H1 (cell line): Measurements from ENCODE around the gene NDUFS4.

Experiments
- BRCA1 ChIP-seq: IDR thresholded peaks from 2 replicates; pipeline ENCODE4 v1.6.1; 2012; ENCODE audit warnings: low read depth, low read length, improper control_type of control experiment
- CTCF ChIP-seq, 3 experiments: IDR thresholded peaks; 1 replicate in 2 of 3; 2 replicates in 1 of 3; pipeline versions ENCODE4 v1.5.1 to v1.6.1; 2011; ENCODE audit warnings: low read length in 3 of 3, mild to moderate bottlenecking in 3 of 3, inconsistent platforms in 2 of 3, low read depth in 1 of 3, moderate library complexity in 1 of 3; ENCODE audit not compliant: insufficient read depth in 1 of 3; ENCODE audit errors: control extremely low read depth in 1 of 3
- EGR1 ChIP-seq: IDR thresholded peaks from 2 replicates; pipeline ENCODE4 v1.6.1; 2011; ENCODE audit warnings: low read depth, low read length, borderline replicate concordance
- POLR2A ChIP-seq, 2 experiments: IDR thresholded peaks; 1 replicate in 1 of 2; 2 replicates in 1 of 2; pipeline ENCODE4 v1.6.1; 2011; ENCODE audit warnings: low read depth in 2 of 2, low read length in 2 of 2, mild to moderate bottlenecking in 2 of 2; ENCODE audit errors: control extremely low read depth in 1 of 2
- POLR2AphosphoS5 ChIP-seq: IDR thresholded peaks from 2 replicates; pipeline ENCODE4 v1.6.1; 2011; ENCODE audit warnings: low read depth, low read length
- TBP ChIP-seq: IDR thresholded peaks from 2 replicates; pipeline ENCODE4 v1.6.1; 2011; ENCODE audit warnings: low read depth, low read length, improper control_type of control experiment

DNA sequence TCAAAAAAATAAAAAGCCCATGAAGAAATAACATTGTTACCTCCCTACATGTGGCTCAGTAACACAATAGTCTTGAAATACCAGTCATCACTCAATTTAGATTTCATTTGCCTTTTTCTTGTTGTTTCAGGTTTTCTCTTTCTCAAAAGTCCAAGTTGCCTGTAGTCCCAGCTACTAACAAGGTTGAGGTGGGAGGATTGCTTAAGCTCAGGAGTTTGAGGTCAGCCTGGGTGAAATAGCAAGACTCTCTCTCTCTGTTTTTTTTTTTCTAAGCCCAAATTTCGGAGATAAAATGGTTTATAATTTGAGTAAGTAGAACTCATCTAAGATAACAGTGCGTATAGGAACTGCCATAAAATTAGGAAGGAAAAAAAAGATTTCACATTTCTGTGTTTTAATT lies 17.5 kb upstream of the NDUFS4 start:
- no peak for TF ChIP-seq POLR2A (IDR thresholded peaks at IDR 0.05; ENCODE audit: control extremely low read depth in 1 of 2, low read depth in 2 of 2, low read length in 2 of 2)
- no peak for TF ChIP-seq BRCA1
- no peak for TF ChIP-seq CTCF (IDR thresholded peaks at IDR 0.05; ENCODE audit: control extremely low read depth in 1 of 3, insufficient read depth in 1 of 3, low read depth in 1 of 3, low read length in 3 of 3)
- TF ChIP-seq POLR2AphosphoS5 = no peak
- no peak for TF ChIP-seq TBP
- no peak for TF ChIP-seq EGR1
